ENCODE measurements around the gene TAS1R3. TPM values are rescaled to one million over a fixed set of nuclear protein-coding genes. Genes with fewer than 3 reads are reported as not detected.

TAS1R3 gene
- total RNA-seq, 1 experiment from 2014 or later, result 0.07 TPM

DNA sequence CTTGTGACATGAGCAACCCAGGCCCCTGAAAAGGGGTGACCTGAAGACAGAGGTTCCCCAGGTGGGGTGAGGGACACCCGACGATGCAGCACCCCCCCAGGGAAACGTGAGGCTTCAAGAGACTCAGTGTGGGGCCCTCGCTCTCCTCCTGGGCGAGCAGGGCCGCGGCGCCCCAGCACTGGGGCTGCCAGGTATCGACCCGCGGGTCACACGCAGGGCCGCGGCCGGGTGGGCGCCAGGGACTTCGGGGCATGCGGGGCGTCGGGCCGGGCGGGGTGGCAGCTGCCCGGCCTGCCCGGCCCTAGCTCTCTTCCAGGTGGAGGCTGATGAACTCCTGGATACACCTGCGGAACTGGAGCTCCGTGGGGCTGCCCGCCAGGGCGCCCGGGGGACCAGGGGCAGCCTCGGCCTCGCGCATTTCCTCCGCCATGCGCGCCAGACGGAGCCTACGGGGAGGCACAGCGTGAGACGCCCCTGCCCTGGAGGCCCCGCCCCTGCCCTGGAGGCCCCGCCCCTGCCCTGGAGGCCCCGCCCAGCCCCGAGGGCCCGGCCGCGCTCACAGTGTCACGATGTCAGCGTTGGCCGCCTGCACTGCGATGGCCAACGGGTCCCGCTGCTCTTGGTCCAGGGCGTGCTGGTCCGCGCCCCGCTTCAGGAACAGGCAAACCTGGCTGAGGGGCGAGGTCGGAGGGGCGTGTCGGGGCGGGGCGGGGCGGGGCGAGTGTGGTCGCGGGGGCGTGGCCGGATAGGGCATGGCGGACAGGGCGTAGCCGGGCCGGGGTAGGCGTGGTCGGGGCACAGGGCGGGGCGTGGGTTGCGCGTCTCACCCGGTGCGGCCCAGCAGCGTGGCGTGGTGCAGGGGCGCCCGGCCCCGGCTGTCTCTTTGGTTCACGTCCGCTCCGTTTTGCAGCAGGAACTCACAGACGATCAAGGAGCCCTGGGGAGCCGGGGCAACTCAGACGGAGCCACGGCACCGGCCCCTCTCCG, 37.5 kb upstream of the TAS1R3 start:
- no peak overlapping the region for H3K4me3 ChIP-seq (replicated peaks in 1 of 2; ENCODE audit: low read depth in 1 of 2, low read length in 2 of 2)
- no peaks in the 10 kb centered on the region for H3K27me3 ChIP-seq (ENCODE audit: insufficient read depth, low read length)
- peaks cover 14 to 34% of the 10 kb centered on the region in 2 experiments for H3K4me1 ChIP-seq (ENCODE audit: control insufficient read depth in 1 of 2, insufficient read depth in 2 of 2, low read length in 2 of 2)
- H3K9ac ChIP-seq (ENCODE audit: low read length), result no peak overlapping the region
- no peaks in the 10 kb centered on the region for H4K20me1 ChIP-seq (ENCODE audit: insufficient read depth)
- ChIA-PET POLR2A (no interaction called here), CTCF (no interaction called here), RAD21 (ENCODE audit: low non-redundant PET in 1 of 2, low total read pairs in 2 of 2, uncharacterized antibody in 2 of 2, unreplicated experiment in 2 of 2) (interaction anchor here in 1 of 2 experiments (0.6 kb wide), 1 partner anchor 81 kb away, joined by 3 read pairs; no protein-coding TSS in a partner anchor)
- TF ChIP-seq SIN3A (IDR thresholded peaks at IDR 0.05; ENCODE audit: low read depth), result no peak
- no peak for TF ChIP-seq TCF7L2 (IDR thresholded peaks at IDR 0.05; ENCODE audit: borderline replicate concordance, extremely low read depth, insufficient read depth, insufficient read length)
- TF ChIP-seq FOSL1 (IDR thresholded peaks at IDR 0.05; ENCODE audit: low read depth), result no peak
- no peak for TF ChIP-seq CBX3 (IDR thresholded peaks at IDR 0.05; ENCODE audit: low read depth)
- no peak for TF ChIP-seq CEBPB (IDR thresholded peaks at IDR 0.05; ENCODE audit: low read depth)
- TF ChIP-seq ZFX (IDR thresholded peaks at IDR 0.05), result no peak
- TF ChIP-seq POLR2A (IDR thresholded peaks at IDR 0.05; ENCODE audit: borderline replicate concordance, extremely low read depth, insufficient read depth, insufficient read length), result no peak
- TF ChIP-seq, protein P1, sequence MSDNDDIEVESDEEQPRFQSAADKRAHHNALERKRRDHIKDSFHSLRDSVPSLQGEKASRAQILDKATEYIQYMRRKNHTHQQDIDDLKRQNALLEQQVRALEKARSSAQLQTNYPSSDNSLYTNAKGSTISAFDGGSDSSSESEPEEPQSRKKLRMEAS (IDR thresholded peaks at IDR 0.05), result no peak
- TF ChIP-seq, protein P2, sequence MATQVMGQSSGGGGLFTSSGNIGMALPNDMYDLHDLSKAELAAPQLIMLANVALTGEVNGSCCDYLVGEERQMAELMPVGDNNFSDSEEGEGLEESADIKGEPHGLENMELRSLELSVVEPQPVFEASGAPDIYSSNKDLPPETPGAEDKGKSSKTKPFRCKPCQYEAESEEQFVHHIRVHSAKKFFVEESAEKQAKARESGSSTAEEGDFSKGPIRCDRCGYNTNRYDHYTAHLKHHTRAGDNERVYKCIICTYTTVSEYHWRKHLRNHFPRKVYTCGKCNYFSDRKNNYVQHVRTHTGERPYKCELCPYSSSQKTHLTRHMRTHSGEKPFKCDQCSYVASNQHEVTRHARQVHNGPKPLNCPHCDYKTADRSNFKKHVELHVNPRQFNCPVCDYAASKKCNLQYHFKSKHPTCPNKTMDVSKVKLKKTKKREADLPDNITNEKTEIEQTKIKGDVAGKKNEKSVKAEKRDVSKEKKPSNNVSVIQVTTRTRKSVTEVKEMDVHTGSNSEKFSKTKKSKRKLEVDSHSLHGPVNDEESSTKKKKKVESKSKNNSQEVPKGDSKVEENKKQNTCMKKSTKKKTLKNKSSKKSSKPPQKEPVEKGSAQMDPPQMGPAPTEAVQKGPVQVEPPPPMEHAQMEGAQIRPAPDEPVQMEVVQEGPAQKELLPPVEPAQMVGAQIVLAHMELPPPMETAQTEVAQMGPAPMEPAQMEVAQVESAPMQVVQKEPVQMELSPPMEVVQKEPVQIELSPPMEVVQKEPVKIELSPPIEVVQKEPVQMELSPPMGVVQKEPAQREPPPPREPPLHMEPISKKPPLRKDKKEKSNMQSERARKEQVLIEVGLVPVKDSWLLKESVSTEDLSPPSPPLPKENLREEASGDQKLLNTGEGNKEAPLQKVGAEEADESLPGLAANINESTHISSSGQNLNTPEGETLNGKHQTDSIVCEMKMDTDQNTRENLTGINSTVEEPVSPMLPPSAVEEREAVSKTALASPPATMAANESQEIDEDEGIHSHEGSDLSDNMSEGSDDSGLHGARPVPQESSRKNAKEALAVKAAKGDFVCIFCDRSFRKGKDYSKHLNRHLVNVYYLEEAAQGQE (IDR thresholded peaks at IDR 0.05; ENCODE audit: low read depth), result no peak
- TF ChIP-seq RAD21 (IDR thresholded peaks at IDR 0.05; ENCODE audit: low read depth), result no peak
- TF ChIP-seq YY1 (IDR thresholded peaks at IDR 0.05; ENCODE audit: extremely low read depth, insufficient replicate concordance, low read depth, low read length), result no peak
- peak overlapping the region; percentile 36; the same call in 1 of the 2 replicates for H3K4me2 ChIP-seq (ENCODE audit: low read length)
- H2AFZ ChIP-seq (ENCODE audit: low read depth, low read length, poor library complexity, severe bottlenecking), result no peak overlapping the region
- BruUV-seq (replicated peaks), result no TSS peak
- no peaks in the 10 kb centered on the region for H3K9me2 ChIP-seq (ENCODE audit: insufficient read depth)
- peak overlapping the region; percentile 43; the same call in 1 of the 2 replicates for H3K27ac ChIP-seq (ENCODE audit: low read depth, low read length)
- H3K79me2 ChIP-seq (ENCODE audit: insufficient read depth, low read length), result no peaks in the 10 kb centered on the region
- DNase-seq (ENCODE audit: low read depth, low spot score) (no peak), ATAC-seq (peak; percentile 78)
- H3K9me3 ChIP-seq (ENCODE audit: control insufficient read depth in 1 of 2, insufficient read depth in 1 of 2, low read depth in 1 of 2, low read length in 2 of 2), result no peaks in the 10 kb centered on the region
- H3K36me3 ChIP-seq (ENCODE audit: control insufficient read depth in 1 of 2, insufficient read depth in 2 of 2, low read length in 2 of 2), result no peaks in the 10 kb centered on the region
- intact Hi-C loops (cut with micrococcal nuclease), result no loop called here

Measured in HCT116 (cell line).